ENCODE data around the gene SMC3. TPM values are rescaled to one million over a fixed set of nuclear protein-coding genes. Genes with fewer than 3 reads are reported as not detected.

SMC3 gene
- total and polyA plus RNA-seq, 8 donors, result 9.3 to 40.6 (median 14.7) TPM

- Histone ChIP-seq H3K9me3 (no peaks in the 10 kb centered on the region), H3K4me3 (no peak overlapping the region), H3K4me1 (peaks cover 3 to 26% (median 7%) of the 10 kb centered on the region in 4 donors), H3K27me3 (peaks cover 0 to 43% (median 12%) of the 10 kb centered on the region in 3 donors), H3K36me3 (no peaks in the 10 kb centered on the region), H3K27ac (no peak overlapping the region)
- WGBS, 5 donors, result 76 to 83% (median 81%) methylated on average over 2 of the region's 2 CpGs
- intact Hi-C loops (cut with DNase I; ENCODE audit: low total_unique reads), result no loop called here
- no peak for DNase-seq
- TF ChIP-seq EP300 (IDR thresholded peaks at IDR 0.05) (no peak), CTCF (IDR thresholded peaks at IDR 0.05) (no peak), POLR2AphosphoS5 (IDR thresholded peaks at IDR 0.05) (no peak), POLR2A (IDR thresholded peaks at IDR 0.05) (no peak)
These were observed 32.9 kb upstream of the SMC3 start for GRCh38 chr10:110534571-110534970.

- 47 to 56% (median 53%) methylated on average over 11 to 12 of the region's 12 CpGs for WGBS, 5 donors
- no peaks in the 10 kb centered on the region for H3K9me3 ChIP-seq
- intact Hi-C loops (cut with DNase I; ENCODE audit: low total_unique reads), result no loop called here
- H3K4me1 ChIP-seq, result peaks cover 0 to 13% (median 2%) of the 10 kb centered on the region in 4 donors
- TF ChIP-seq POLR2AphosphoS5 (IDR thresholded peaks at IDR 0.05) (peak in 1 of 3 donors; percentile 9), EP300 (IDR thresholded peaks at IDR 0.05) (no peak), CTCF (IDR thresholded peaks at IDR 0.05) (peak in 2 of 7 experiments; percentile 25 to 41)
- DNase-seq, result peak; percentile 34 to 42
- H3K36me3 ChIP-seq, result no peaks in the 10 kb centered on the region
- no peak overlapping the region for H3K4me3 ChIP-seq
- peaks cover 0 to 27% (median 0%) of the 10 kb centered on the region in 3 donors for H3K27me3 ChIP-seq
- H3K27ac ChIP-seq, result no peak overlapping the region
These were observed 31.3 kb upstream of the SMC3 start for GRCh38 chr10:110535958-110536891.

GRCh38 chr10:110539091-110539490 lies 28.4 kb upstream of the SMC3 start:
- Histone ChIP-seq H3K4me1 (peaks cover 0 to 13% (median 2%) of the 10 kb centered on the region in 4 donors), H3K27me3 (peaks cover 0 to 21% (median 0%) of the 10 kb centered on the region in 3 donors), H3K9me3 (no peaks in the 10 kb centered on the region), H3K36me3 (no peaks in the 10 kb centered on the region), H3K4me3 (no peak overlapping the region), H3K27ac (no peak overlapping the region)
- TF ChIP-seq POLR2AphosphoS5 (IDR thresholded peaks at IDR 0.05), result no peak
- TF ChIP-seq EP300 (IDR thresholded peaks at IDR 0.05), result no peak
- TF ChIP-seq POLR2A (IDR thresholded peaks at IDR 0.05), result no peak
- TF ChIP-seq CTCF (IDR thresholded peaks at IDR 0.05), result no peak
- intact Hi-C loops (cut with DNase I; ENCODE audit: low total_unique reads), result no loop called here
- 91 to 98% (median 93%) methylated on average over 4 of the region's 4 CpGs for WGBS, 5 donors
- no peak for DNase-seq

- H3K27ac ChIP-seq, result no peak overlapping the region
- H3K9me3 ChIP-seq, result no peaks in the 10 kb centered on the region
- peaks cover 0 to 13% (median 2%) of the 10 kb centered on the region in 4 donors for H3K4me1 ChIP-seq
- DNase-seq, result no peak
- H3K36me3 ChIP-seq, result no peaks in the 10 kb centered on the region
- no peak for TF ChIP-seq POLR2A (IDR thresholded peaks at IDR 0.05)
- no peak for TF ChIP-seq POLR2AphosphoS5 (IDR thresholded peaks at IDR 0.05)
- no peak for TF ChIP-seq CTCF (IDR thresholded peaks at IDR 0.05)
- no peak for TF ChIP-seq EP300 (IDR thresholded peaks at IDR 0.05)
- WGBS, 5 donors, result 40 to 91% (median 73%) methylated on average over 1 of the region's 1 CpG
- H3K27me3 ChIP-seq, result peaks cover 0 to 14% (median 0%) of the 10 kb centered on the region in 3 donors
- intact Hi-C loops (cut with DNase I; ENCODE audit: low total_unique reads), result no loop called here
- H3K4me3 ChIP-seq, result no peak overlapping the region
These were observed 27.5 kb upstream of the SMC3 start for GRCh38 chr10:110540031-110540430.
